Ovary (tissue), 3 donors: ENCODE measurements around the gene CCDC167.

Experiments used
- EP300 ChIP-seq: sonication (generic); formaldehyde crosslinking; IDR thresholded peaks from one replicate; pipeline ENCODE4 v1.6.1; 2017; ENCODE audit warnings: antibody characterized with exemption
- POLR2A ChIP-seq: fragments of 450-650 bp; IDR thresholded peaks from one replicate; pipeline ENCODE4 v1.6.1; 2017; ENCODE audit warnings: antibody characterized with exemption, mild to moderate bottlenecking, moderate library complexity
- TF ChIP-seq, protein P1 (sequence below), 3 donors: fragments of 450-650 bp in 2 of 3; fragments of 200-600 bp in 1 of 3; IDR thresholded peaks; one replicate each; pipeline versions ENCODE4 v1.5.1 to v1.8.0; 2016 to 2022; ENCODE audit warnings: antibody characterized with exemption in 3 of 3, mild to moderate bottlenecking in 1 of 3
- donor health status: DM: no; HTN: no; CAD: no.

DNA sequence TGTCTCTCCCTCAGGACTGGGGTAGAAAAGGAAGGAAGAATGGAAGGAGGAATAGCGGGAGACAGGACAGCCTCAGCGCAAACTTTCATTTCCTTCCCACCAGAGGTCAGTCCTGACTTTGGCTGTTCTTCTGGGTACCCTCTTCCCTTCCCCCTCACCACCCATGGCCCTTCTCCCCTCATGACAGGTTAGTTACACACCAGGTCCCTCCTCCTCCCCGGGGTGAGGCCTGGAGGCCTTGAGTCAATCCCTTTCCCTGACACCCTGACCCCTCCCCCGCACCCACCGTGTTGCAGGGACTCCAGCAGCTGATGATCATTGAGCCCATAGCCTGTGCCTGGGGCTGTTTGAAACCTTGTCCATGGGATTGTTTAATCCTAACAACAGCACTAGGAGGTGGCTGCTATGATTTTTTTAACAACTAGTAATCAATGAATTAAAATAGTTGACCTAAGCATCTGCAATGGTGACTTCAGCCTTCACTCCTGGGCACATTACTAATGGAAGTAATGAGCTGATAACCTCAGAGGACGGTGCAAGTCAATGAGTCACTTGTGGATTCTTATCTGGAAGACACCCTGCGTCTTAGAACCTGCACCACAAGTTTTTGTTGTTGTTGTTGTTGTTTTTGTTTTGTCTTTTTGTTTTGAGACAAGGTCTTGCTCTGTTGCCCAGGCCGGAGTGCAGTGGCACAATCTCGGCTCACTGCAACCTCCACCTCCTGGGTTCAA lies 46.6 kb upstream of the CCDC167 start:
- TF ChIP-seq, protein P1, sequence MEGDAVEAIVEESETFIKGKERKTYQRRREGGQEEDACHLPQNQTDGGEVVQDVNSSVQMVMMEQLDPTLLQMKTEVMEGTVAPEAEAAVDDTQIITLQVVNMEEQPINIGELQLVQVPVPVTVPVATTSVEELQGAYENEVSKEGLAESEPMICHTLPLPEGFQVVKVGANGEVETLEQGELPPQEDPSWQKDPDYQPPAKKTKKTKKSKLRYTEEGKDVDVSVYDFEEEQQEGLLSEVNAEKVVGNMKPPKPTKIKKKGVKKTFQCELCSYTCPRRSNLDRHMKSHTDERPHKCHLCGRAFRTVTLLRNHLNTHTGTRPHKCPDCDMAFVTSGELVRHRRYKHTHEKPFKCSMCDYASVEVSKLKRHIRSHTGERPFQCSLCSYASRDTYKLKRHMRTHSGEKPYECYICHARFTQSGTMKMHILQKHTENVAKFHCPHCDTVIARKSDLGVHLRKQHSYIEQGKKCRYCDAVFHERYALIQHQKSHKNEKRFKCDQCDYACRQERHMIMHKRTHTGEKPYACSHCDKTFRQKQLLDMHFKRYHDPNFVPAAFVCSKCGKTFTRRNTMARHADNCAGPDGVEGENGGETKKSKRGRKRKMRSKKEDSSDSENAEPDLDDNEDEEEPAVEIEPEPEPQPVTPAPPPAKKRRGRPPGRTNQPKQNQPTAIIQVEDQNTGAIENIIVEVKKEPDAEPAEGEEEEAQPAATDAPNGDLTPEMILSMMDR (IDR thresholded peaks at IDR 0.05), result no peak
- no peak for TF ChIP-seq POLR2A
- TF ChIP-seq EP300, result no peak
